MM.1S (cell line): Measurements from ENCODE around the gene EFCAB5.

ENCODE experiments used
- EZH2phosphoT487 ChIP-seq: fragments of 300-600 bp; sonication (generic); IDR thresholded peaks from 2 replicates; pipeline ENCODE4 v1.6.1; 2018; ENCODE audit warnings: antibody characterized with exemption, low read length
- TF ChIP-seq, protein P1 (sequence below): fragments of 300-600 bp; sonication (generic); IDR thresholded peaks from 2 replicates; pipeline ENCODE4 v1.5.1; 2016; ENCODE audit warnings: antibody characterized with exemption, low read length, mixed read lengths

DNA sequence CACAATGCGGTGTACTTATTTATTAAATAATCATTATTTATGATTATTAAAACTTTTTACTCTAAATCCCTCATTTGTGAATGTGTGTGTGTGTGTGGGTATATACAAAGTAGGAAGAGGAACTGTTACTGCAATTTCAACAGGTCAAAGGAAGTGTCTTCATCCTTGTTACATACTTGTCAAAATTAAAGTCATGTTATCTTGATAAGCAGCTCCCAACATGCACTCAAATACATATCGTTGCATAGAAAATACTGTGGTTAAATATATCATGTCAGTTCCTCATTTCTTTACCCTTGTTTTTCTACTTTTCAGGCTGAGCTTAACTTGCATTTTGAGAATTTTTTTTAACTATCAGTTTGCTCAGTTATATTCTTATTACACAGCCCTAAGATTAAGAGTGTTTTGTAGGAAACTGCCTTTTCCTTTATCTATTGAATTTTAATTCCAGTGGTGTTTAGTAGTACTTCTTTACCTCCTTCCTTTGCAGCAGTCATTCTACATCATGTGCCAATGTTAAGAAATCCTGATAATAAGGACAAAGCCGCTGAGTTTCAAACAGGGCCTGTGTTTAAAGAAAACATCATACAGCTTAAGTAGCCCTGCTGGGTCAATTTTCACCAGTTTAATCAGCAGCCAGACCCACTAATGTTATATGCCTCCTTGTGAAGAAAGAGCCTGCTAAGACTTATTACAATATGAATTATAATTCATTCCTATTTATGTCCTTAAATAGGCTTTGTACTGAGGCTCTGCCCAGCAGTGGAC lies 7.2 kb downstream of the EFCAB5 start:
- TF ChIP-seq, protein P1, sequence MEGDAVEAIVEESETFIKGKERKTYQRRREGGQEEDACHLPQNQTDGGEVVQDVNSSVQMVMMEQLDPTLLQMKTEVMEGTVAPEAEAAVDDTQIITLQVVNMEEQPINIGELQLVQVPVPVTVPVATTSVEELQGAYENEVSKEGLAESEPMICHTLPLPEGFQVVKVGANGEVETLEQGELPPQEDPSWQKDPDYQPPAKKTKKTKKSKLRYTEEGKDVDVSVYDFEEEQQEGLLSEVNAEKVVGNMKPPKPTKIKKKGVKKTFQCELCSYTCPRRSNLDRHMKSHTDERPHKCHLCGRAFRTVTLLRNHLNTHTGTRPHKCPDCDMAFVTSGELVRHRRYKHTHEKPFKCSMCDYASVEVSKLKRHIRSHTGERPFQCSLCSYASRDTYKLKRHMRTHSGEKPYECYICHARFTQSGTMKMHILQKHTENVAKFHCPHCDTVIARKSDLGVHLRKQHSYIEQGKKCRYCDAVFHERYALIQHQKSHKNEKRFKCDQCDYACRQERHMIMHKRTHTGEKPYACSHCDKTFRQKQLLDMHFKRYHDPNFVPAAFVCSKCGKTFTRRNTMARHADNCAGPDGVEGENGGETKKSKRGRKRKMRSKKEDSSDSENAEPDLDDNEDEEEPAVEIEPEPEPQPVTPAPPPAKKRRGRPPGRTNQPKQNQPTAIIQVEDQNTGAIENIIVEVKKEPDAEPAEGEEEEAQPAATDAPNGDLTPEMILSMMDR: no peak
- no peak for TF ChIP-seq EZH2phosphoT487
